GM23338 (cell line): ENCODE results near the gene TBC1D10B.

ENCODE experiments used
- EZH2phosphoT487 ChIP-seq: fragments of 200-600 bp; sonication (generic); IDR thresholded peaks from one replicate; pipeline ENCODE4 v1.8.1; 2018; ENCODE audit warnings: antibody characterized with exemption; ENCODE audit not compliant: unreplicated experiment
- TF ChIP-seq, protein P1 (sequence below), 2 experiments: fragments of 200-600 bp in 1 of 2; sonication (generic) in 1 of 2; conservative IDR thresholded peaks; 2 replicates each; pipeline versions ENCODE4 v1.5.1 to v1.6.1; 2016 to 2017; ENCODE audit warnings: antibody characterized with exemption in 2 of 2, low read depth in 2 of 2, mild to moderate bottlenecking in 2 of 2, moderate library complexity in 1 of 2

DNA sequence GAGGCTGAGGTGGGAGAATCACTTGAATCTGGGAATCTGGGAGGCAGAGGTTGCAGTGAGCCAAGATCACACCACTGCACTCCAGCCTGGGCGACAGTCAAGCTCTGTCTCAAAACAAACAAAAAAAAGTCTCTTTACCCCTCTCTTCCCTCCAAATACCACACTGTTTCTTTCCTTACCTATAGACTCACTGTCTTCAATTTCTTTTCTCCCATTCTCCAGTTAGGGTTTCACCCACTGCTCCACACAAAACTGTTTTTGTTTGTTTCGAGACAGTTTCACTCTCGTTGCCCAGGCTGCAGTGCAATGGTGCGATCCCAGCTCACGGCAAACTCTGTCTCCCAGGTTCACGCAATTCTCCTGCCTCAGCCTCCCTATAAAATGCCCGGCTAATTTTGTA is 9.1 kb downstream of the TBC1D10B start:
- TF ChIP-seq EZH2phosphoT487: no peak
- TF ChIP-seq, protein P1, sequence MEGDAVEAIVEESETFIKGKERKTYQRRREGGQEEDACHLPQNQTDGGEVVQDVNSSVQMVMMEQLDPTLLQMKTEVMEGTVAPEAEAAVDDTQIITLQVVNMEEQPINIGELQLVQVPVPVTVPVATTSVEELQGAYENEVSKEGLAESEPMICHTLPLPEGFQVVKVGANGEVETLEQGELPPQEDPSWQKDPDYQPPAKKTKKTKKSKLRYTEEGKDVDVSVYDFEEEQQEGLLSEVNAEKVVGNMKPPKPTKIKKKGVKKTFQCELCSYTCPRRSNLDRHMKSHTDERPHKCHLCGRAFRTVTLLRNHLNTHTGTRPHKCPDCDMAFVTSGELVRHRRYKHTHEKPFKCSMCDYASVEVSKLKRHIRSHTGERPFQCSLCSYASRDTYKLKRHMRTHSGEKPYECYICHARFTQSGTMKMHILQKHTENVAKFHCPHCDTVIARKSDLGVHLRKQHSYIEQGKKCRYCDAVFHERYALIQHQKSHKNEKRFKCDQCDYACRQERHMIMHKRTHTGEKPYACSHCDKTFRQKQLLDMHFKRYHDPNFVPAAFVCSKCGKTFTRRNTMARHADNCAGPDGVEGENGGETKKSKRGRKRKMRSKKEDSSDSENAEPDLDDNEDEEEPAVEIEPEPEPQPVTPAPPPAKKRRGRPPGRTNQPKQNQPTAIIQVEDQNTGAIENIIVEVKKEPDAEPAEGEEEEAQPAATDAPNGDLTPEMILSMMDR (conservative IDR thresholded peaks at IDR 0.05; ENCODE audit: low read depth in 2 of 2): no peak
